Erythroblast (primary cell): ENCODE results near the gene TWNK.

Experiments
- GATA1 ChIP-seq: IDR thresholded peaks from 2 replicates; pipeline ENCODE4 v1.6.1; 2011; ENCODE audit warnings: low read depth, mild to moderate bottlenecking, control low read depth, low read length, moderate library complexity
- POLR2A ChIP-seq: IDR thresholded peaks from 2 replicates; pipeline ENCODE4 v1.6.1; 2011; ENCODE audit warnings: mild to moderate bottlenecking, low read length

GRCh38 chr10:101006593-101007098, 19.3 kb downstream of the TWNK start:
- TF ChIP-seq POLR2A (no peak), GATA1 (no peak)
